GM06990 (cell line): Measurements from ENCODE around the gene ADGRA1.

Source experiments
- DNase-seq: peaks from one replicate; pipeline ENCODE4 v3.0.0-alpha.2; 2011; ENCODE audit not compliant: insufficient read length; ENCODE audit errors: extremely low read depth
- H3K27me3 ChIP-seq: replicated peaks from 2 replicates; pipeline ENCODE4 v1.6.0; 2011; ENCODE audit warnings: low read length; ENCODE audit not compliant: control insufficient read depth, insufficient read depth
- H3K36me3 ChIP-seq: 2 replicates; pipeline ENCODE4 v1.5.1; 2011; ENCODE audit warnings: low read length; ENCODE audit not compliant: control insufficient read depth, insufficient read depth
- H3K4me3 ChIP-seq: replicated peaks from 2 replicates; pipeline ENCODE4 v1.5.1; 2011; ENCODE audit warnings: low read depth, mild to moderate bottlenecking, control low read depth, low read length
- CTCF ChIP-seq: IDR thresholded peaks from 2 replicates; pipeline ENCODE4 v1.5.1; 2011; ENCODE audit warnings: low read length, control low read depth, mild to moderate bottlenecking, inconsistent platforms; ENCODE audit not compliant: insufficient read depth, poor library complexity, severe bottlenecking

Gene ADGRA1

DNA sequence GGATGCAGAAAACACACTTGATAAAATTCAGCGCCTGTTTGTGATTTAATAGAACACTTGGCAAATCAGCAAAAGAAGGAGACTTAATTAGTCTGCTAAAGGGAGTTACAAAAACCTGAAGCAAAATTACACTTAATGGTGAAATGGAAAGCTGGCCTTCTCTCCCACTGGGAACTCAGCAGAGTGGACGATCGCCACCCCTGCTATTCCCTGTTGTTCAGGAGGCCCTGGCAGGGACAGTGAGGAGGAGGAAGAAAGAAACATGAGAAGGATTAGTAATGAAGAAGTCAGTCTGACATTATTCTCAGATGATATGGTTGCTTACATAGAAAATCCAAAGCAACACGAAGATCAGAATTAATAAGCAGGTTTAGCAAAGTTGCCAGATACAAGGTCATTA lies 66.7 kb downstream of the ADGRA1 start:
- TF ChIP-seq CTCF = no peak
- DNase-seq = no peak
- no peaks in the 10 kb centered on the region for H3K27me3 ChIP-seq

GRCh38 chr10:133154996-133155778 lies 67.5 kb downstream of the ADGRA1 start:
- no peak for TF ChIP-seq CTCF
- H3K27me3 ChIP-seq = no peaks in the 10 kb centered on the region; the same call in 1 of the 2 replicates
- DNase-seq = no peak
- H3K4me3 ChIP-seq = no peak overlapping the region
- no peaks in the 10 kb centered on the region for H3K36me3 ChIP-seq

More for the DNA sequence above, 66.7 kb downstream of the ADGRA1 start:
- no peak overlapping the region for H3K4me3 ChIP-seq
- H3K36me3 ChIP-seq = no peaks in the 10 kb centered on the region

DNA sequence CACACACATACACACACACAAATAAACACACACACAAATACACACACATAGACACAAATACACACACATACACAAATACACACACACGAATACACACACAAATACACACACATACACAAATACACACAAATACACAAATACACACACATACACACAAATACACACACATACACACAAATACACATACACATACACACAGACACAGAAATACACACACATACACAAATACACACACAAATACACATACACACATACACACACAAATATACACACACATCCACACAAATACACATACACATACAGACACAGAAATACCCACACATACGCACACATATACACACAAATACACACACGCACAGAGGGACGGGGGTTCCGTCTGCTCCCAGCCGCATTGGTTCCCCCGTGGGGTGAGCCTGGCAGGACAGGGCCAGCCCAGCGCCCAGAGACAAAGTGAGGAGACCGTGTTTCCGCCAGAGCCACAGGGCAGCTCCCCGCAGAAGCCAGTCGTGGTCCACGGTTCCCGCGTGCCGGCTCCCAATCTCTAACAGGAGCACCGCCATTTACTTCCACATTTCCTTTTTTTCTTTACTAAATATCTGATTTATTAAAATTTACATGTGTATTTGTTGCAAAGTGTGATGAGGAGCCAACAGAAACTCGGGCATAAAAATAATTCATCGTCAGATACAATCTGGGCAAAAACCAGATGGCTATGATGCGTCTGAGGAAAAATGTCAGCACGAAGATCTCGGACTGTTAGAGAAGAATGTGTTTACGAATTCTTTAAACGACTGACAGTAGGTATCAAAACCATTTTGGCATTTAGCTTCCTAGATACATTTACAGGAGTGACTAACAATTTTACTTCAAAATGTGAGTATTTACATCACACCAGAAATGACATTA lies 69.2 kb downstream of the ADGRA1 start:
- no peaks in the 10 kb centered on the region for H3K36me3 ChIP-seq
- no peak for DNase-seq
- TF ChIP-seq CTCF = no peak
- no peaks in the 10 kb centered on the region; the same call in 1 of the 2 replicates for H3K27me3 ChIP-seq
- no peak overlapping the region for H3K4me3 ChIP-seq

DNA sequence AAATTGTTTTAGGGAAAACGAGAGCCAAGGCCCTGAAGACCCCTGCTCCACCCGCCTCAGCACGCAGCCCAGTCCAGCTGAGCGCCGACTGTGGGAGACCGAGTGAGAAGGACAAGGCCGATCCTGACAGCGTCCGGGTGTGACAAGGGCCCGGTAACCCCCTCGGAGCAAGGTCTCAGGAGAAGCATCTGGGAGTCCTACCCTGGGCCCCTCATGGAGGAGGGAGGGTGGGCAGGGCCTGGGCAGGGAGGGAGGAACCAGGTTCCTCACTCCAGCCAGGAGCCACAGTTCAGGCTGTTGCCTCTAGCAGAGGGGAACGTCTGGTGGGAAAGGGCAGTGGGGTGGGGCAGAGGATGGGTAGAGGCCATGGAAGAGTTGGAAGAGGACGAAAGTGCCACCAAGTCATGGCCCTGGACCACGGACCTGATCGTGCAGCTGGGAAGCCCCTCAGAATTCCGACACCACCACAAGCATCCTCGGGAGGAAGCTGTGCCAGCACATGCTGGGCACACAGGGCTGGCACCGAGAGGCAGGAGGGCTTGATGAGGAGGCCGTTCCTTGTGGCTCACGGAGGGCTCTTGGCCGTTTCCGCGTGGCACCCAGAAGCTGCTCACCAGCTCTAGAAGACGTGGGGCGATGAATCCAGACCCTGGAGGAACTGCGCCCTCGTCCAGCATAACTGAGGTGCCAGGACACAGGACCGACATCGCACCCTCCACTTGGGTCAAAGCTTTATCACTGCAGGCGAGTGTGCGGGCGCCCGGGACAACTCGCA lies 70.1 kb downstream of the ADGRA1 start:
- Histone ChIP-seq H3K4me3 (no peak overlapping the region), H3K36me3 (no peaks in the 10 kb centered on the region), H3K27me3 (no peaks in the 10 kb centered on the region; the same call in 1 of the 2 replicates)
- no peak for DNase-seq
- no peak for TF ChIP-seq CTCF

DNA sequence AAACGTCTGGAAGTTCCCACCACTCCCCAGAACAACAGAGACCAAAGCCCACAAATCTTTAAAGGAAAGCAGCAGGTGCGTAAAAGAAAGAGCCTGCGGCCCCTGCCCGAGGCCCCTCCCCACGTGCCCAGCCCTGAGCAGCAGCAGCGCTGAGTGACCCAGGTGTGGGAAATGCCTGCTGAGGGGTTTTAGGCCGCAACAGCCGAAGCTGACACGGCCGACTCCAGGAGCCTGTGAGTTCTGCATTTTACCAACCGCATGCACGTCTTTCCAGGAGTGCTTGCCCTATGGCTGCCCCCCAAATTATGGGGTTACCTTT lies 70.7 kb downstream of the ADGRA1 start:
- Histone ChIP-seq H3K27me3 (no peaks in the 10 kb centered on the region; the same call in 1 of the 2 replicates), H3K4me3 (no peak overlapping the region), H3K36me3 (no peaks in the 10 kb centered on the region)
- no peak for TF ChIP-seq CTCF
- no peak for DNase-seq
